Measurements from ENCODE around the gene SNRNP70. TPM values are rescaled to one million over a fixed set of nuclear protein-coding genes. Genes with fewer than 3 reads are reported as not detected.

The SNRNP70 gene
- total and polyA plus RNA-seq, 7 donors: 83.2 to 133 (median 101) TPM

GRCh38 chr19:49127674-49128544 lies 42.7 kb downstream of the SNRNP70 start:
- H3K4me1 ChIP-seq: peaks cover 14% of the 10 kb centered on the region
- TF ChIP-seq CTCF (IDR thresholded peaks at IDR 0.05): no peak
- H3K27me3 ChIP-seq (ENCODE audit: insufficient read depth in 3 of 3, low read length in 2 of 3): no peaks in the 10 kb centered on the region
- H3K9me3 ChIP-seq: no peaks in the 10 kb centered on the region
- intact Hi-C loops (cut with DNase I): no loop called here
- H3K27ac ChIP-seq: peak overlapping the region; percentile 27
- ATAC-seq: peak; percentile 96 to 99 (median 96)
- peak overlapping the region; percentile 33 for H3K4me3 ChIP-seq
- H3K36me3 ChIP-seq (ENCODE audit: insufficient read depth in 1 of 2, low read depth in 1 of 2): no peaks in the 10 kb centered on the region
- peak; percentile 96 to 98 for DNase-seq
- 2 to 3% (median 3%) methylated on average over 51 to 63 of the region's 63 CpGs for WGBS, 3 donors

GRCh38 chr19:49128545-49129237 lies 43.4 kb downstream of the SNRNP70 start:
- intact Hi-C loops (cut with DNase I): no loop called here
- 41 to 63% (median 56%) methylated on average over 15 of the region's 15 CpGs for WGBS, 3 donors
- Histone ChIP-seq H3K4me1 (peaks cover 14% of the 10 kb centered on the region), H3K27me3 (ENCODE audit: insufficient read depth in 3 of 3, low read length in 2 of 3) (no peaks in the 10 kb centered on the region), H3K9me3 (no peaks in the 10 kb centered on the region), H3K27ac (peak overlapping the region; percentile 27), H3K36me3 (ENCODE audit: insufficient read depth in 1 of 2, low read depth in 1 of 2) (no peaks in the 10 kb centered on the region), H3K4me3 (peak overlapping the region; percentile 33)
- ATAC-seq (no peak), DNase-seq (no peak)
- TF ChIP-seq CTCF (IDR thresholded peaks at IDR 0.05): no peak

GRCh38 chr19:49129238-49129583 lies 44.0 kb downstream of the SNRNP70 start:
- Histone ChIP-seq H3K27ac (no peak overlapping the region), H3K4me3 (no peak overlapping the region), H3K9me3 (no peaks in the 10 kb centered on the region), H3K27me3 (ENCODE audit: insufficient read depth in 3 of 3, low read length in 2 of 3) (no peaks in the 10 kb centered on the region), H3K36me3 (ENCODE audit: insufficient read depth in 1 of 2, low read depth in 1 of 2) (no peaks in the 10 kb centered on the region), H3K4me1 (peaks cover 19% of the 10 kb centered on the region)
- WGBS, 3 donors: 40 to 74% (median 69%) methylated on average over 16 of the region's 16 CpGs
- intact Hi-C loops (cut with DNase I): no loop called here
- DNase-seq (no peak), ATAC-seq (no peak)
- TF ChIP-seq CTCF (IDR thresholded peaks at IDR 0.05): no peak

GRCh38 chr19:49130325-49130724 lies 45.1 kb downstream of the SNRNP70 start:
- DNase-seq (peak in 1 of 2 donors; percentile 76), ATAC-seq (peak in 3 of 4 donors; percentile 13 to 37 (median 34))
- H3K9me3 ChIP-seq: no peaks in the 10 kb centered on the region
- H3K27me3 ChIP-seq (ENCODE audit: insufficient read depth in 3 of 3, low read length in 2 of 3): no peaks in the 10 kb centered on the region
- no peak overlapping the region for H3K27ac ChIP-seq
- WGBS, 3 donors: 69 to 72% (median 69%) methylated on average over 24 of the region's 24 CpGs
- intact Hi-C loops (cut with DNase I): no loop called here
- H3K36me3 ChIP-seq (ENCODE audit: insufficient read depth in 1 of 2, low read depth in 1 of 2): no peaks in the 10 kb centered on the region
- peaks cover 22% of the 10 kb centered on the region for H3K4me1 ChIP-seq
- TF ChIP-seq CTCF (IDR thresholded peaks at IDR 0.05): no peak
- H3K4me3 ChIP-seq: no peak overlapping the region
